Measurements from ENCODE around the gene SSMEM1. TPM values are rescaled to one million over a fixed set of nuclear protein-coding genes. Genes with fewer than 3 reads are reported as not detected.

The SSMEM1 gene, protein sequence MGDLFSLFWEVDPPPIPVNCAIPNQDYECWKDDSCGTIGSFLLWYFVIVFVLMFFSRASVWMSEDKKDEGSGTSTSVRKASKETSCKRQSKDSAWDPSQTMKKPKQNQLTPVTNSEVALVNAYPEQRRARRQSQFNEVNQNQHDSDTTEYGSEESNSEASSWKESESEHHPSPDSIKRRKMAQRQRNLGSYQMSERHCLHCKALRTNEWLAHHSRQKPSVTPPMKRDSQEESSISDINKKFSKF
- not detected for total RNA-seq

DNA sequence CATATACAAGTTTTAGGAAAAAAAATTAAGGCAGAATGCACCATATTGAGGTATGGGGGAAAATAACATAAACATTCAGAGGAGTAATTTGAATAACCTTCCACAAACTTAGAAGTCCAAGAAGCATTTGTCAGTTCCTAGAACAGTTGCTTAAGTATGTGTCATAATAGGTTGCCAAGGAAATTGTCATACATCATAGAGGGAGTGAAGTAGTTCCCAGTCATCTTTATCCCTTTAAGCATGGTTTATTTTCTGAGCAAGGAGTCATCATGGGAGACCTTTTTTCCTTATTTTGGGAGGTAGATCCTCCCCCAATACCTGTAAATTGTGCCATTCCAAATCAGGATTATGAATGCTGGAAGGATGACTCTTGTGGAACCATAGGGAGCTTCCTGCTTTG, at the start of gene SSMEM1:
Gene SSMEM1 (plus strand): TSS at position 219 of the 400 bp plus-strand sequence. CDS start 51 bp downstream, at position 270.
- no peaks in the 10 kb centered on the region for H3K9me3 ChIP-seq
- no peaks in the 10 kb centered on the region for H3K27me3 ChIP-seq
- no peak within 1 kb of the TSS for H3K27ac ChIP-seq
- intact Hi-C loops (cut with DNase I; ENCODE audit: low total_unique reads): no loop called here
- peaks cover 4 to 21% (median 7%) of the 10 kb centered on the region in 4 donors for H3K4me1 ChIP-seq
- TF ChIP-seq EP300 (IDR thresholded peaks at IDR 0.05; ENCODE audit: low read depth) (no peak), POLR2A (IDR thresholded peaks at IDR 0.05) (no peak), POLR2AphosphoS5 (IDR thresholded peaks at IDR 0.05) (no peak), CTCF (IDR thresholded peaks at IDR 0.05) (no peak)
- in situ Hi-C loops (cut with MboI; ENCODE audit: low pct_ligation_motif_present in 1 of 4, low pct_unique_long_range_greater_than_20kb in 1 of 4, low sequenced_read_pairs in 3 of 4): no loop called here
- no peaks in the 10 kb centered on the region for H3K36me3 ChIP-seq
- DNase-seq: no peak
- H3K4me3 ChIP-seq: no peak within 1 kb of the TSS

GRCh38 chr7:130160023-130160422, 47.6 kb upstream of the SSMEM1 start:
- H3K4me1 ChIP-seq: no peaks in the 10 kb centered on the region
- DNase-seq: no peak
- H3K9me3 ChIP-seq: no peaks in the 10 kb centered on the region
- in situ Hi-C loops (cut with MboI; ENCODE audit: low pct_ligation_motif_present in 1 of 4, low pct_unique_long_range_greater_than_20kb in 1 of 4, low sequenced_read_pairs in 3 of 4): no loop called here
- H3K4me3 ChIP-seq: no peak overlapping the region
- no peaks in the 10 kb centered on the region for H3K27me3 ChIP-seq
- peaks cover 0 to 21% (median 10%) of the 10 kb centered on the region in 4 donors for H3K36me3 ChIP-seq
- 100% methylated on average over 2 of the region's 2 CpGs; no CpG with 5 or more reads in 1 of the 2 donors for WGBS, 2 donors (ENCODE audit: low coverage in 1 of 2)
- TF ChIP-seq CTCF (IDR thresholded peaks at IDR 0.05): no peak
- TF ChIP-seq POLR2A (IDR thresholded peaks at IDR 0.05): no peak
- no peak for TF ChIP-seq POLR2AphosphoS5 (IDR thresholded peaks at IDR 0.05)
- TF ChIP-seq EP300 (IDR thresholded peaks at IDR 0.05; ENCODE audit: low read depth): no peak
- H3K27ac ChIP-seq: no peak overlapping the region
- intact Hi-C loops (cut with DNase I; ENCODE audit: low total_unique reads): no loop called here

- Histone ChIP-seq H3K4me1 (no peaks in the 10 kb centered on the region), H3K27ac (no peak overlapping the region), H3K9me3 (no peaks in the 10 kb centered on the region), H3K4me3 (no peak overlapping the region), H3K27me3 (no peaks in the 10 kb centered on the region), H3K36me3 (peaks cover 0 to 26% (median 12%) of the 10 kb centered on the region in 4 donors)
- no peak for DNase-seq
- 95 to 100% methylated on average over 6 to 8 of the region's 8 CpGs for WGBS, 2 donors (ENCODE audit: low coverage in 1 of 2)
- in situ Hi-C loops (cut with MboI; ENCODE audit: low pct_ligation_motif_present in 1 of 4, low pct_unique_long_range_greater_than_20kb in 1 of 4, low sequenced_read_pairs in 3 of 4): no loop called here
- no peak for TF ChIP-seq EP300 (IDR thresholded peaks at IDR 0.05; ENCODE audit: low read depth)
- intact Hi-C loops (cut with DNase I; ENCODE audit: low total_unique reads): no loop called here
Measured at GRCh38 chr7:130160455-130160854, 47.2 kb upstream of the SSMEM1 start.

- no peaks in the 10 kb centered on the region for H3K4me1 ChIP-seq
- no peak overlapping the region for H3K27ac ChIP-seq
- 100% methylated on average over 4 of the region's 5 CpGs; no CpG with 5 or more reads in 1 of the 2 donors for WGBS, 2 donors (ENCODE audit: low coverage in 1 of 2)
- no peak overlapping the region for H3K4me3 ChIP-seq
- H3K27me3 ChIP-seq: no peaks in the 10 kb centered on the region
- peaks cover 0 to 43% (median 16%) of the 10 kb centered on the region in 4 donors for H3K36me3 ChIP-seq
- DNase-seq: no peak
- no peak for TF ChIP-seq POLR2A (IDR thresholded peaks at IDR 0.05)
- TF ChIP-seq POLR2AphosphoS5 (IDR thresholded peaks at IDR 0.05): no peak
- TF ChIP-seq CTCF (IDR thresholded peaks at IDR 0.05): no peak
- no peak for TF ChIP-seq EP300 (IDR thresholded peaks at IDR 0.05; ENCODE audit: low read depth)
- no peaks in the 10 kb centered on the region for H3K9me3 ChIP-seq
- in situ Hi-C loops (cut with MboI; ENCODE audit: low pct_ligation_motif_present in 1 of 4, low pct_unique_long_range_greater_than_20kb in 1 of 4, low sequenced_read_pairs in 3 of 4) (no loop called here), intact Hi-C loops (cut with DNase I; ENCODE audit: low total_unique reads) (no loop called here)
Measured at GRCh38 chr7:130162196-130162595, 45.5 kb upstream of the SSMEM1 start.
